Type B pancreatic cell (in vitro differentiated cells): ENCODE data around the gene TMEM120B. TPM values are rescaled to one million over a fixed set of nuclear protein-coding genes. Genes with fewer than 3 reads are reported as not detected.
A peak's percentile ranks its signal among the peaks of the same experiment; 100 is the strongest.
"Not testable (repeated sequence)": the region's sequence is repeated elsewhere in the genome, so short reads cannot be mapped to it uniquely, and the experiment has no call there.

Experiments used
- DNase-seq: peaks from one replicate; pipeline ENCODE4 v3.0.0; 2021; ENCODE audit warnings: mixed read lengths; ENCODE audit not compliant: unreplicated experiment; ENCODE audit errors: extremely low spot score
- H3K27ac Mint-ChIP-seq: 2 replicates; pipeline ENCODE4 v1.8.0; 2021; ENCODE audit warnings: mild to moderate bottlenecking, mixed read lengths
- H3K27me3 Mint-ChIP-seq: 2 replicates; pipeline ENCODE4 v1.8.0; 2021; ENCODE audit warnings: mixed read lengths
- H3K36me3 Mint-ChIP-seq: 2 replicates; pipeline ENCODE4 v1.8.0; 2021; ENCODE audit warnings: mixed read lengths
- H3K4me1 Mint-ChIP-seq: one replicate; pipeline ENCODE4 v1.8.0; 2021; ENCODE audit warnings: mixed read lengths; ENCODE audit not compliant: unreplicated experiment
- H3K4me3 Mint-ChIP-seq: 2 replicates; pipeline ENCODE4 v1.8.0; 2021; ENCODE audit warnings: mild to moderate bottlenecking, mixed read lengths
- H3K9me3 Mint-ChIP-seq: 2 replicates; pipeline ENCODE4 v1.8.0; 2021; ENCODE audit warnings: mixed read lengths
- total RNA-seq: library from RNA; stranded (reverse); gene quantifications from 2 replicates; pipeline ENCODE4 v1.2.1, GENCODE V29; 2021; ENCODE audit warnings: low replicate concordance
- TF ChIP-seq, protein P1 (sequence below): fragments of 200-600 bp; sonication (generic); conservative IDR thresholded peaks from 2 replicates; pipeline ENCODE4 v1.5.0; 2021; ENCODE audit warnings: antibody characterized with exemption, mild to moderate bottlenecking

The TMEM120B gene
- total RNA-seq, 1 donor from 2014 or later: 14.0 TPM

DNA sequence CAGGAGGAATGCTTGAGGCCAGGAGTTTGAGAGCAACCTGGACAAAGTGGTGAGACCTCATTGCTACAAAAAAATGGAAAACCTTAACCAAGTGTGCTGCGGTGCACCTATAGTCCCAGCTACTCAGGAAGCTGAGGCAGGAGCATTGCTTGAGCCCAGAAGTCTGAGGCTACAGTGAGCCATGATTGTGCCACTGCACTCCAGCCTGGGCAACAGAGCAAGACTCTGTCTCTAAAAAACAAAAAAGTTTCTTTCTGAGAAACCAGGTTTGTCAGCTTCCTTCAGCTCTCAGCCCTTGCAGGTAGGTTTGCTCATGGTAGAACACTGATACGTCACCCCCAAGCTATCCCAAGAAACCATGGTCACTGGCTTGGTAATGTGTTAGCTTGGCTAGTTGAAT, 23.1 kb upstream of the TMEM120B start:
- H3K27ac Mint-ChIP-seq: no peak overlapping the region
- no peak for DNase-seq
- peaks cover 3% of the 10 kb centered on the region for H3K27me3 Mint-ChIP-seq
- H3K36me3 Mint-ChIP-seq: no peaks in the 10 kb centered on the region
- H3K9me3 Mint-ChIP-seq: no peaks in the 10 kb centered on the region
- H3K4me3 Mint-ChIP-seq: no peak overlapping the region
- H3K4me1 Mint-ChIP-seq: peaks cover 9% of the 10 kb centered on the region
- TF ChIP-seq, protein P1, sequence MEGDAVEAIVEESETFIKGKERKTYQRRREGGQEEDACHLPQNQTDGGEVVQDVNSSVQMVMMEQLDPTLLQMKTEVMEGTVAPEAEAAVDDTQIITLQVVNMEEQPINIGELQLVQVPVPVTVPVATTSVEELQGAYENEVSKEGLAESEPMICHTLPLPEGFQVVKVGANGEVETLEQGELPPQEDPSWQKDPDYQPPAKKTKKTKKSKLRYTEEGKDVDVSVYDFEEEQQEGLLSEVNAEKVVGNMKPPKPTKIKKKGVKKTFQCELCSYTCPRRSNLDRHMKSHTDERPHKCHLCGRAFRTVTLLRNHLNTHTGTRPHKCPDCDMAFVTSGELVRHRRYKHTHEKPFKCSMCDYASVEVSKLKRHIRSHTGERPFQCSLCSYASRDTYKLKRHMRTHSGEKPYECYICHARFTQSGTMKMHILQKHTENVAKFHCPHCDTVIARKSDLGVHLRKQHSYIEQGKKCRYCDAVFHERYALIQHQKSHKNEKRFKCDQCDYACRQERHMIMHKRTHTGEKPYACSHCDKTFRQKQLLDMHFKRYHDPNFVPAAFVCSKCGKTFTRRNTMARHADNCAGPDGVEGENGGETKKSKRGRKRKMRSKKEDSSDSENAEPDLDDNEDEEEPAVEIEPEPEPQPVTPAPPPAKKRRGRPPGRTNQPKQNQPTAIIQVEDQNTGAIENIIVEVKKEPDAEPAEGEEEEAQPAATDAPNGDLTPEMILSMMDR: no peak

DNA sequence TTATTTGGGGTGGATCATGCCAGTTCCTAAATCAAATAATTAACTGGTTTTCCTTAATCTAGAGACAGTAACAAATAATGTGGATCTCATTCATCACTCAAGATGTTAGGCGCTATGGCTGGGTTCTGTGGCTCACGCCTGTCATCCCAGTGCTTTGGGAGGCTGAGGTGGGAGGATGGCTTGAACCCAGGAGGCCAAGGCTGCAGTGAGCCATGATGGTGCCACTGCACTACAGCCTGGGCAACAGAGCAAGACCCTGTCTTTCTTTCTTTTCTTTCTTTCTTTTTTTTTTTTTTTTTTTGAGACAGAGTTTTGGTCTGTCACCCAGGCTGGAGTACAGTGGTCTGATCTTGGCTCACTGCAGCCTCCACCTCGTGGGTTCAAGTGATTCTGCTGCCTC, 19.8 kb upstream of the TMEM120B start:
- H3K36me3 Mint-ChIP-seq, H3K4me1 Mint-ChIP-seq, H3K9me3 Mint-ChIP-seq, H3K4me3 Mint-ChIP-seq, H3K27me3 Mint-ChIP-seq, DNase-seq, H3K27ac Mint-ChIP-seq: not testable (repeated sequence)

DNA sequence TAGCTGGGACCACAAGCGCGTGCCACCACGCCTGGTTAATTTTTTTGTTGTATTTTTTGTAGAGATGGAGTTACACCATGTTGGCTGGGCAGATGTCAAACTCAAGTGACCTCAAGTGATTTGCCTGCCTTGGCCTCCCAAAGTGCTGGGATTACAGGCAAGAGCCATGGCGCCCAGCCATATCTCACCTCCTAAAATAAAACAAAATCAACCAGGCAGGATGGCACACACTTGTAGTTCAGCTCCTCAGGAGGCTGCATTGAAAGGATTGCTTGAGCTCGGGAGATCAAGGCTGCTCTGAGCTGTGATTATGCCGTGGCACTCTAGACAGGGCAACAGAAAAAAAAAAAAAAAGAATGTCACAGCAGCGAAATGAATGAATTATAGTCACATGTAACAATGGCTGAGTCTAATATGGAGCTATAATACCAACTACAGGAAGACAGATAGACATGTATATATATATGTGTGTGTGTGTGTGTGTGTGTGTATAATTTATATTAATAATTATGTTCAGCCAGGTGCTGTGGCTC, 19.3 kb upstream of the TMEM120B start:
- Mint-ChIP-seq H3K4me3 (no peak overlapping the region), H3K9me3 (no peaks in the 10 kb centered on the region), H3K27ac (no peak overlapping the region), H3K27me3 (no peaks in the 10 kb centered on the region), H3K4me1 (peaks cover 5% of the 10 kb centered on the region), H3K36me3 (no peaks in the 10 kb centered on the region)
- TF ChIP-seq, protein P1: no peak
- no peak for DNase-seq

DNA sequence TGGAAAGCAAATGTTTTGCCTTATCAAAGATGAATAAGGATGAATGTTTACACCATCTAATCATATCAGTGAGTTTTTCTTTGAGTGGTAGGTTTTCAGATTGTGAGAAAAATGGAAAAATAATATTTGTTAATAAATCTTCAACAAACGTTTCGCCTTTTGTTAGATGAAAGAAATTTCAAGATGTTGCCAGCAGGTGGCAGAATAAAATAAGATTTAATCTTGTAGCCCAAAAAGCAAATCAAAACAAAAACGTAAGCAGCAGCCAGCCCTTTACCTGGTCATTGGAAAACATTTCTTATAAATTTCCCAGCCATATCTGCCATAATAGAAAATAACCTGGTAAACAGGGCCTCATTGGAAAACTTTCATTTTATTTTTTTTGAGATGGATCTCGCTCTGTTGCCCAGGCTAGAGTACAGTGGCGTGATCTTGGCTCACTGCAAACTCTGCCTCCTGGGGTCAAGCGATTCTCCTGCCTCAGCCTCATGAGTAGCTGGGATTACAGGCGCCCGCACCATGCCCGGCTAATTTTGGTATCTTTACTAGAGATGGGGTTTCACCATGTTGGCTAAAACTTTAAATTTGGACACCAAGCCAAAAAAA, 15.4 kb upstream of the TMEM120B start:
- no peak for DNase-seq
- H3K27me3 Mint-ChIP-seq: peaks cover 5% of the 10 kb centered on the region
- no peaks in the 10 kb centered on the region for H3K4me1 Mint-ChIP-seq
- no peak overlapping the region for H3K4me3 Mint-ChIP-seq
- no peak overlapping the region for H3K27ac Mint-ChIP-seq
- no peaks in the 10 kb centered on the region for H3K36me3 Mint-ChIP-seq
- H3K9me3 Mint-ChIP-seq: no peaks in the 10 kb centered on the region
- TF ChIP-seq, protein P1: peak; percentile 86

DNA sequence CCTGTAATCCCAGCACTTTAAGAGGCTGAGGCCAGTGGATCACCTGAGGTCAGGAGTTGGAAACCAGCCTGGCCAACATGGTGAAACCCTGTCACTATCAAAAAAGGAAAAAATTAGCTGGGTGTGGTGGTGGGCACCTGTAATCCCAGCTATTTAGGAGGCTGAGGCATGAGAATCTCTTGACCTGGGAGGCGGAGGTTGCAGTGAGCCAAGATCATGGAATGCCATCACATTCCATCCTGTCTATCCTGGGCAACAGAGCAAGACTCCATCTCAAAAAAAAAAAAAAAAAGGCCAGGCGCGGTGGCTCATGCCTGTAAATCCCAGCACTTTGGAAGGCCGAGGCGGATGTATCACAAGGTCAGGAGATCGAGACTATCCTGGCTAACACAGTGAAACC, 14.7 kb upstream of the TMEM120B start:
- H3K4me3 Mint-ChIP-seq, H3K4me1 Mint-ChIP-seq, H3K27ac Mint-ChIP-seq, H3K27me3 Mint-ChIP-seq, H3K9me3 Mint-ChIP-seq, H3K36me3 Mint-ChIP-seq, DNase-seq: not testable (repeated sequence)

DNA sequence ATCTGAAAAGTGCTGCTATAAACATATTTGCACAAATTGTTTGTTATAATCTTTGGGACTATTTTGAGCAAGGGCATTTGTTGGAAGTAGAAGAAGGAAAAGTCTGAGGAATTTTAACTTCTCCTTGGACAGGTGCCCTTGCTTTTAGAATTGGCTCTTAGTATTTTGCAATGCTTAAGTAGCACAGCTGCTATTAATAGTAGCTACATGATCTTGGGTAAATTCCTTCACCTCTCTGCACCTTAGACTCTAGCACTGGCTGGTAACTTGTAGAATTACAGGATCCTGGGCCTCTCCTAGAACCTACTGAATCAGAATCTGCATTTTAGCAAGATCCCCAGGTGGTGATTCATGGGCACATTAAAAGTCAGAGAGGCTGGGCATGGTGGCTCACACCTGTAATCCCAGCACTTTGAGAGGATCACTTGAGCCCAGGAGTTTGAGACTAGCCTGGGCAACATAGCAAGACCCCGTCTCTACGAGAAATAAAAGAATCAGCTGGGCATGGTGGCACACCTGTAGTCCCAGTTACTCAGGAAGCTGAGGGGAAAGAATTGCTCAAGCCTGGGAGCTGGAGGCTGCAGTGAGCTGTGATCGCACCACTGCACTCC, 10.8 kb upstream of the TMEM120B start:
- TF ChIP-seq, protein P1: no peak
- Mint-ChIP-seq H3K9me3 (no peaks in the 10 kb centered on the region), H3K4me3 (no peak overlapping the region), H3K27ac (no peak overlapping the region), H3K36me3 (no peaks in the 10 kb centered on the region), H3K4me1 (no peaks in the 10 kb centered on the region), H3K27me3 (peaks cover 5% of the 10 kb centered on the region)
- DNase-seq: no peak
